B cell (primary cell): Measurements from ENCODE around the gene IL1R1. TPM values are rescaled to one million over a fixed set of nuclear protein-coding genes. Genes with fewer than 3 reads are reported as not detected.

Experiments used
- ATAC-seq: fragments of 200-7000 bp; cut with Tn5 transposase; one replicate; pipeline ENCODE4 v1.10.0; 2021; ENCODE audit warnings: low read depth, mild to moderate bottlenecking, moderate number of reproducible peaks, moderate library complexity
- CTCF ChIA-PET: fragments of 350-600 bp; sonication (Branson Sonifier 250); formaldehyde crosslinking; loops from one replicate; lab custom pipeline; 2021; ENCODE audit warnings: antibody characterized with exemption, inconsistent platforms; lab: Charles Lee
- POLR2A ChIA-PET: fragments of 350-600 bp; sonication (Branson Sonifier 250); formaldehyde crosslinking; loops from one replicate; lab custom pipeline; 2021; ENCODE audit warnings: antibody characterized with exemption; lab: Charles Lee
- DNase-seq: peaks from one replicate; pipeline ENCODE4 v3.0.0; 2013
- H2AFZ ChIP-seq: 2 replicates; pipeline ENCODE4 v1.6.1; 2012; ENCODE audit warnings: mild to moderate bottlenecking, low read depth, low read length; ENCODE audit not compliant: insufficient read depth, poor library complexity, severe bottlenecking
- H3K27ac ChIP-seq, 2 donors: 1 replicate in 1 of 2; 2 replicates in 1 of 2; pipeline ENCODE4 v1.5.1; 2012 to 2013; ENCODE audit warnings: low read length in 2 of 2, mild to moderate bottlenecking in 2 of 2, moderate library complexity in 1 of 2
- H3K27me3 ChIP-seq, 4 experiments: fragments of 200-600 bp in 1 of 4; sonication (generic) in 1 of 4; replicated peaks in 1 of 4; 1 replicate in 2 of 4; 2 replicates in 2 of 4; pipeline versions ENCODE4 v1.6.1 to v1.7.0; 2013 to 2016; ENCODE audit warnings: low read length in 3 of 4, mild to moderate bottlenecking in 2 of 4, mixed read lengths in 1 of 4, moderate library complexity in 1 of 4; ENCODE audit not compliant: insufficient read depth in 4 of 4, control insufficient read depth in 3 of 4; ENCODE audit errors: control extremely low read depth in 1 of 4
- H3K36me3 ChIP-seq, 2 experiments: replicated peaks in 1 of 2; 1 replicate in 1 of 2; 2 replicates in 1 of 2; pipeline versions ENCODE4 v1.6.1 to v1.7.1; 2013; ENCODE audit warnings: low read length in 1 of 2; ENCODE audit not compliant: insufficient read depth in 2 of 2, control insufficient read depth in 1 of 2; ENCODE audit errors: control extremely low read depth in 1 of 2, extremely low read depth in 1 of 2
- H3K4me1 ChIP-seq, 2 donors: fragments of 200-600 bp in 1 of 2; sonication (generic) in 1 of 2; 1 replicate in 1 of 2; 2 replicates in 1 of 2; pipeline versions ENCODE4 v1.5.1 to v1.6.1; 2013 to 2017; ENCODE audit warnings: low read length in 2 of 2; ENCODE audit not compliant: control insufficient read depth in 2 of 2, insufficient read depth in 2 of 2
- H3K4me2 ChIP-seq: replicated peaks from 2 replicates; pipeline ENCODE3; 2012; ENCODE audit warnings: mild to moderate bottlenecking, low read depth, low read length; ENCODE audit not compliant: poor library complexity, severe bottlenecking
- H3K4me3 ChIP-seq, 5 experiments: fragments of 200-600 bp in 1 of 5; sonication (generic) in 1 of 5; 1 replicate in 3 of 5; 2 replicates in 2 of 5; pipeline versions ENCODE4 v1.5.1 to v1.7.0; 2011 to 2016; ENCODE audit warnings: low read length in 4 of 5, mild to moderate bottlenecking in 4 of 5, low read depth in 2 of 5, control low read depth in 1 of 5, moderate library complexity in 1 of 5; ENCODE audit not compliant: insufficient read depth in 1 of 5; ENCODE audit errors: control extremely low read depth in 1 of 5, extremely low read depth in 1 of 5
- H3K79me2 ChIP-seq: fragments of 200-600 bp; sonication (generic); one replicate; pipeline ENCODE4 v1.6.0; 2016; ENCODE audit warnings: low read length; ENCODE audit not compliant: control insufficient read depth, insufficient read depth
- H3K9ac ChIP-seq: fragments of 200-600 bp; sonication (generic); 2 replicates; pipeline ENCODE4 v1.6.1; 2017; ENCODE audit warnings: mild to moderate bottlenecking, low read length, moderate library complexity
- H3K9me3 ChIP-seq, 3 donors: one replicate each; pipeline versions ENCODE4 v1.6.1 to v1.7.1; 2013; ENCODE audit warnings: low read length in 2 of 3; ENCODE audit not compliant: control insufficient read depth in 2 of 3, insufficient read depth in 1 of 3; ENCODE audit errors: control extremely low read depth in 1 of 3
- H4K20me1 ChIP-seq: 2 replicates; pipeline ENCODE4 v1.6.0; 2012; ENCODE audit warnings: mild to moderate bottlenecking, low read length; ENCODE audit not compliant: insufficient read depth, control insufficient read depth, poor library complexity, severe bottlenecking
- H3K27ac Mint-ChIP-seq: one replicate; pipeline ENCODE4 v1.8.0; 2021; ENCODE audit warnings: mixed read lengths
- H3K27me3 Mint-ChIP-seq: one replicate; pipeline ENCODE4 v1.8.0; 2021; ENCODE audit warnings: mixed read lengths
- H3K4me1 Mint-ChIP-seq: one replicate; pipeline ENCODE4 v1.8.0; 2021; ENCODE audit warnings: mixed read lengths
- H3K4me3 Mint-ChIP-seq: one replicate; pipeline ENCODE4 v1.8.0; 2021; ENCODE audit warnings: mixed read lengths
- H3K9me3 Mint-ChIP-seq: one replicate; pipeline ENCODE4 v1.8.0; 2022; ENCODE audit warnings: mixed read lengths; ENCODE audit not compliant: insufficient read depth
- EZH2 ChIP-seq: IDR thresholded peaks from 2 replicates; pipeline ENCODE4 v1.6.1; 2012; ENCODE audit warnings: borderline replicate concordance, low read depth, mild to moderate bottlenecking, moderate library complexity, low read length; ENCODE audit not compliant: insufficient read depth, poor library complexity, severe bottlenecking
- WGBS: methylation state at CpG from one replicate; pipeline ENCODE4 v1.1.5; 2013; ENCODE audit warnings: missing lambda C conversion rate; ENCODE audit not compliant: insufficient coverage; 5-methylcytosine and 5-hydroxymethylcytosine counted together
- intact Hi-C: fragments of 100-400 bp; cut with micrococcal nuclease; formaldehyde crosslinking; loops from one replicate; pipeline ENCODE4 v1.10.0; 2022
- polyA plus RNA-seq: library from polyadenylated mRNA; depleted of rRNA; stranded (reverse); fragments of >200 nt; gene quantifications from 2 replicates; pipeline ENCODE4 v1.2.3, GENCODE V29; 2012
- total RNA-seq, 2 donors: library from RNA; stranded (reverse); fragments of 120-200 nt in 1 of 2; gene quantifications; 1 replicate in 1 of 2; 2 replicates in 1 of 2; pipeline versions ENCODE4 v1.2.3 to v1.2.4, GENCODE V29; 2013 to 2022
- TF ChIP-seq, protein P1 (sequence below): fragments of 200-600 bp; IDR thresholded peaks from one replicate; pipeline ENCODE4 v1.8.0; 2022; ENCODE audit warnings: antibody characterized with exemption, mild to moderate bottlenecking

The IL1R1 gene
- total and polyA plus RNA-seq, 2 donors (not counting 1 experiment from before 2014, with no cell fraction given): not detected

DNA sequence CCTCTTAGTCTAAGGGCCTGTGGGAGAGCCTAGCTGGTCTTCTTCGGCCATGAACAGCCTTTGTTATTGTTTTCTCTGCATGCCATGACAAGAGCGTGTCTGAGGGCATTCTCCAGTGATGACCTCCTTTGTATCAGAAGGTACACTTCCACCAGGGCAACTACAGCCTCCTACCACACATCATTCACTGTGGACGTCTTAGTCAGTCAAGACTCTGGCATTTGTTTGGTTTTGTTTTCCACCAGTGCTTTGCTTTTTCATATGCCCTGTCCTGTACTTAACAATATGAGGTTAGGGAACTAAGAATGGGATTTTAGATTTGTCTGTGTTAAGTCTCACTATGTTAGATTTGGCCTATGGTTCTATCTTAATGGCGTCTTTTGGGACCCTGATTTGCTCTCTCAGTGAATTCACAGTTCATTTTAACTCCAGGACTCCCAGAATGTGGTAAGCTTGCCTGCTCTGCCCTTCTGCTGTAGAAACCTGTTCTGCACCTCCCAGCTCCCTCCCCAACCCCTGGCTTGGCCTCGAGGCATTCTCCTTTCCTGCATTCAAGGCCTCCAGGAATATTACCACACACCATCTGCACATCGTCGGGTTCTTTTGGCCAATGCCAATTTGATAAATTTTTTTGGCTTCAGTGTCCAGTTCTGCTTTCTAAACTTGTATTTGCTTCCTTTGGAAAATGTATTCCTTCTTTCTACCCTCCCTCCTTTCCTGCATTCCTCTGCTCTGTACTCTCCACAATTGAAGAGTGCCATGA, 42.8 kb upstream of the IL1R1 start:
- Histone ChIP-seq H3K27ac (no peak overlapping the region), H3K4me1 (peaks cover 0 to 7% of the 10 kb centered on the region in 2 donors), H3K79me2 (no peaks in the 10 kb centered on the region), H3K9ac (no peak overlapping the region), H3K9me3 (peaks cover 0 to 4% (median 0%) of the 10 kb centered on the region in 3 donors), H3K27me3 (peaks cover 0 to 6% (median 2%) of the 10 kb centered on the region in 4 experiments), H2AFZ (no peak overlapping the region), H3K4me2 (no peak overlapping the region), H3K36me3 (no peaks in the 10 kb centered on the region), H3K4me3 (no peak overlapping the region), H4K20me1 (no peaks in the 10 kb centered on the region)
- ATAC-seq (no peak), DNase-seq (no peak)
- intact Hi-C loops: no loop called here
- no peak overlapping the region for H3K27ac Mint-ChIP-seq
- peaks cover 2% of the 10 kb centered on the region for H3K9me3 Mint-ChIP-seq
- H3K27me3 Mint-ChIP-seq: peaks cover 45% of the 10 kb centered on the region
- ChIA-PET CTCF (no interaction called here), POLR2A (no interaction called here)
- H3K4me3 Mint-ChIP-seq: no peak overlapping the region
- WGBS: 94% methylated on average over 5 of the region's 7 CpGs
- no peak for TF ChIP-seq EZH2
- TF ChIP-seq, protein P1, sequence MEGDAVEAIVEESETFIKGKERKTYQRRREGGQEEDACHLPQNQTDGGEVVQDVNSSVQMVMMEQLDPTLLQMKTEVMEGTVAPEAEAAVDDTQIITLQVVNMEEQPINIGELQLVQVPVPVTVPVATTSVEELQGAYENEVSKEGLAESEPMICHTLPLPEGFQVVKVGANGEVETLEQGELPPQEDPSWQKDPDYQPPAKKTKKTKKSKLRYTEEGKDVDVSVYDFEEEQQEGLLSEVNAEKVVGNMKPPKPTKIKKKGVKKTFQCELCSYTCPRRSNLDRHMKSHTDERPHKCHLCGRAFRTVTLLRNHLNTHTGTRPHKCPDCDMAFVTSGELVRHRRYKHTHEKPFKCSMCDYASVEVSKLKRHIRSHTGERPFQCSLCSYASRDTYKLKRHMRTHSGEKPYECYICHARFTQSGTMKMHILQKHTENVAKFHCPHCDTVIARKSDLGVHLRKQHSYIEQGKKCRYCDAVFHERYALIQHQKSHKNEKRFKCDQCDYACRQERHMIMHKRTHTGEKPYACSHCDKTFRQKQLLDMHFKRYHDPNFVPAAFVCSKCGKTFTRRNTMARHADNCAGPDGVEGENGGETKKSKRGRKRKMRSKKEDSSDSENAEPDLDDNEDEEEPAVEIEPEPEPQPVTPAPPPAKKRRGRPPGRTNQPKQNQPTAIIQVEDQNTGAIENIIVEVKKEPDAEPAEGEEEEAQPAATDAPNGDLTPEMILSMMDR: no peak
- H3K4me1 Mint-ChIP-seq: peaks cover 8% of the 10 kb centered on the region
